ENCODE measurements around the gene AQP9. TPM values are rescaled to one million over a fixed set of nuclear protein-coding genes. Genes with fewer than 3 reads are reported as not detected.

AQP9 gene
- total and polyA plus RNA-seq, 2 of the 8 experiments (the other 6 are each of a cell fraction or from before 2014, with no cell fraction given) = not detected

GRCh38 chr15:58185439-58185838 lies 47.3 kb downstream of the AQP9 start (continued):
- TF ChIP-seq SUZ12 (IDR thresholded peaks at IDR 0.05; ENCODE audit: low read length) (no peak), KDM4A (IDR thresholded peaks at IDR 0.05; ENCODE audit: low read depth, low read length, severe bottlenecking) (no peak), SIRT6 (IDR thresholded peaks at IDR 0.05; ENCODE audit: low read length) (no peak)
